GM12801 (cell line): Measurements from ENCODE around the gene SIPA1.

Experiments used
- TF ChIP-seq, protein P1 (sequence below): IDR thresholded peaks from one replicate; pipeline ENCODE4 v1.5.1; 2011; ENCODE audit warnings: control low read depth; ENCODE audit not compliant: insufficient read length; ENCODE audit errors: extremely low read depth

The SIPA1 gene

DNA sequence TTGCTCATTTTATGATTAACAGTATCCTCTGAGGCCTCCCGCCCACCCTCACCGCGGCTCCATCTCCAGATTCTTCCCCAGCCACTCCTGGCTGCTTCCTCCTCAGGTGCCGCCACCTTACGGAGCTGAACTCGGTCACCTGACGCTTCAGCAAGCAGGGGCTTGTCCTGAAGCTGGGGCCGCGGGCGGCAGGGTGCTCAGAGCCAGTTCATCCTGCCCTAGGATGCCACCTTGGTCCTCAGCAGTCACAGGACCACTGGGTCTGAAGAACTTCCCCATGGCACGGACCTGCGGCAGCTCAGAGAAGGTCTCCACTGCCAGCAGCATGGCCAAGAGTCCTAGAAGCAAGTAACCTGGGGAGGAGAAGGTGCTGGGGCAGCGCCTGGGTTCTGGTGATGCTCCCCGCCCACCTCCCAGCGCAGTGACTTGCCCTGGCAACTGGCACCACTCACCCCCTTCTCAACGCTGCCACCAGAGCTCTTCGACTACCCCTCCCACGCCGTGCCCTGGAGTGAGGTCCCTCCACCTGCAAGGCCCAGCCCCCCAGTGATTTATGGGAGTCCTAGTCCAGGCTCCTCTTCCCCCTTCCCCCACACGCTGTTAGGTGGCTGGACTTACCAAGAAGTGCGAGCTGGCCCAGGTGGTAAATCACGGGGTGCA lies 44.9 kb upstream of the SIPA1 start:
- TF ChIP-seq, protein P1, sequence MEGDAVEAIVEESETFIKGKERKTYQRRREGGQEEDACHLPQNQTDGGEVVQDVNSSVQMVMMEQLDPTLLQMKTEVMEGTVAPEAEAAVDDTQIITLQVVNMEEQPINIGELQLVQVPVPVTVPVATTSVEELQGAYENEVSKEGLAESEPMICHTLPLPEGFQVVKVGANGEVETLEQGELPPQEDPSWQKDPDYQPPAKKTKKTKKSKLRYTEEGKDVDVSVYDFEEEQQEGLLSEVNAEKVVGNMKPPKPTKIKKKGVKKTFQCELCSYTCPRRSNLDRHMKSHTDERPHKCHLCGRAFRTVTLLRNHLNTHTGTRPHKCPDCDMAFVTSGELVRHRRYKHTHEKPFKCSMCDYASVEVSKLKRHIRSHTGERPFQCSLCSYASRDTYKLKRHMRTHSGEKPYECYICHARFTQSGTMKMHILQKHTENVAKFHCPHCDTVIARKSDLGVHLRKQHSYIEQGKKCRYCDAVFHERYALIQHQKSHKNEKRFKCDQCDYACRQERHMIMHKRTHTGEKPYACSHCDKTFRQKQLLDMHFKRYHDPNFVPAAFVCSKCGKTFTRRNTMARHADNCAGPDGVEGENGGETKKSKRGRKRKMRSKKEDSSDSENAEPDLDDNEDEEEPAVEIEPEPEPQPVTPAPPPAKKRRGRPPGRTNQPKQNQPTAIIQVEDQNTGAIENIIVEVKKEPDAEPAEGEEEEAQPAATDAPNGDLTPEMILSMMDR: no peak

DNA sequence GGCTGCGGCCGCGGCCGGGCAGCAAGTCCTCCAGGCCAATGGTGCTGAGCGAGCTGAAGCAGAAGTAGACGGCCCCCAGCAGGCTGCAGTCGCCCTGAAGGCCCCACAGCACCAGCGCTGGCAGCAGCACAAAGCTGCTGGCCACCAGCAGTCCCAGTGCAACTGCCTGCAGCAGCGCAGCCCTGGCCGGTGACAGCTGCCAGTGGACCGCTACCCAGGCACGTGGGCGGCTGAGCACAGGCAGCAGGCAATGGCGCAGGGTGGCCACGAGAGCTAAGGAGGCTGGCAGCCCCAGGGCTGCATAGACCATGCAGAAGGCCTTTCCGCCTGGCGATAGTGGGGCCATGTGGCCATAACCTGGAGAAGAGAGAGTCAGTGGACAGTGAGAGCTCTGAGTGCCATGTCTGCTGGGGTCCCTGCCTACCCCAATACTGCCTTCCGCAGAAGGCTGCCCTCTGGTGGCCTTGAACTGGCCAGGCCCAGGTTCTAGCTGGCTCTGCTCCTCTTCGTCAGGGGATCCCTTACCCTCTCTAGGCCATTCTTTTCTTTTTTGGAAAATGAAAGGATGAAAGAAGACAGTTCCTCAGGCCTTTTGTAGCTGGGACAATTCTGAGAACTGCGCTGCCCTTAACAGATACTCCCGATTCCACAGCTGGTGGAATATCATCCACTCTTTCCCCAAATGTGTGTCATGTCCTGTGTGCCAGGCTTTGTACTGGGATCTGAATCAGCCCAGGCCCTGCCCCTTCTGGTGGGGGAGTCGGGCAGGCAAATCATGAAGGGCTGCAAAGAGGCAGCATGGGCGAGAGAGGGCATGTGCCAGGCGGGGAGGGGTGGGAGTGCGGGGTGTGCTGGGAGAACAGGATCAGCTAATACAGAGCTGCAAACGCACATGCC lies 44.1 kb upstream of the SIPA1 start:
- TF ChIP-seq, protein P1: no peak

DNA sequence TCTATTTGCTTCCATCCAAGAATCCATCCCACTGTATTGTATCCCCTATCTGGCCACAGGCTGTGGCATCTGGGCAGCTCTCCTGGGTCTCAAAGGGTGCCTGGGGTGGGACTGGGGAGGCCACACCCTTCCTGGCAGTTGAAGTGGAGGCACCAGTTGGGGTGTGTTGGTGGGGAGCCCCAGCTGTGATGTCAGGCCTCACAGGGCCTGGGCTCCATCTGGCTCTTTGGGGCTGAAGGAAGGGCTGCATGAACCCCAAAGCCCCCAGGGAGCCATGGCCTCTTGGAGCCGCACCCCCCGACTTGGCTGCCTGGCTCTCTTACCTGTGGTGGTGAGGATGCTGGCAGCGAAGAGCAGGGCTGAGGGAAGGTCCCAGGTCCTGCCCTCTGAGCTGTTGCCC lies 42.8 kb upstream of the SIPA1 start:
- TF ChIP-seq, protein P1: no peak

DNA sequence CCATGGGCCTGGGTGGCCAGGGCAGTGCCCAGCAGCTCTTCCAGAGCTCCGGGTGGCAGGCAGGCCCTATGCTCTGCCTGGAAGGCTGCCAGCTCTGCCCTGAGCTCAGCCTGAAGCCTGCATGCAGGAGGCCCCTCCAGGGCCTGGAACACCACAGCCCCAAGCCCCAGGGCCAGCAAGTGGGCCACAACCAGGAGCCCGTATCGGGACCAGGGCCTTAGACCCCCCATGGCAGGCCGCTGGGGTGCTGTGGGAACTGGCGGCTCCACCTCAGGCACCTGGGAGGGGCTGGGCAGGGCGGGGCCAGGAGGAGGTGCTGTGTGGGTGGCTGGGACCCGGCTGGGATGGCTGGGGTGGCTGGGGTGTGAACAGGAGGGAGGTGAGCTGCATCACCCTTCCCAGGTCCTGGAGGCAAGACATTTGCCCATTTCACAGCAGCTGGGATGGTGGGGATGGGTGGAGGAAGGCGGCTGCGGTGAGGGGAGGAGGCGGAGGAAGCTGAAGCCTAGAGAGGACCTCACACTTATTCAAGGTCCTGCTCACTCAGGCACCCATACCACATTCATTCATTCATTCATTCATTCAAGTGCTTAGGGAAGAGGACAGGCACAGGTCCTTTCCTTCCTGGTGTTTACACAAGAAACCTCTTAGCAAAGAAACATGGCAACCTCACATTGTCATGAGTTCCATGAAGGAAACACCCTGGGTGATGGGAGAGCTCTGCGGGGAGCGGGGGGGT lies 42.2 kb upstream of the SIPA1 start, which contains the start of gene KCNK7:
TSS of gene KCNK7 (minus strand) at position 258 of the 739 bp plus-strand sequence. CDS start at position 230, 28 bp downstream.
- TF ChIP-seq, protein P1: no peak

DNA sequence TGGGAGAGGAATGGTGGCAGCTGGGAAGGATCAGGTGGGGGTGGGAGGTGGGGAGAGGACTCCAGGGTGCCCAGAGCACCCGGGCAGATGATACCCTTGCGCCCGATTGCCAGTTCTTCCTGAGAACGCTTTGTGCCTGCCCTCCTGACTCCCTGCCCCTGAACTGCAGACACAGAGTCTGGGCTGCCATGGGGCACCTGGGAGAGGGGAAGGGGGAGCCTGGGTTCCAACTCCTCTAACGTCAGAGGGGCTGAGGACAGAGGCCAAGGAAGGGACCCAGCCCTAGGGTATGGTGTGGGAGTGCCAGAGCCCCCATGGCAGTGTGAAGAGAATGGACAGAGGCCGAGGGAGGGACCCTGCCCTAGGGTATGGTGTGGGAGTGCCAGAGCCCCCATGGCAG lies 41.4 kb upstream of the SIPA1 start:
- TF ChIP-seq, protein P1: no peak

DNA sequence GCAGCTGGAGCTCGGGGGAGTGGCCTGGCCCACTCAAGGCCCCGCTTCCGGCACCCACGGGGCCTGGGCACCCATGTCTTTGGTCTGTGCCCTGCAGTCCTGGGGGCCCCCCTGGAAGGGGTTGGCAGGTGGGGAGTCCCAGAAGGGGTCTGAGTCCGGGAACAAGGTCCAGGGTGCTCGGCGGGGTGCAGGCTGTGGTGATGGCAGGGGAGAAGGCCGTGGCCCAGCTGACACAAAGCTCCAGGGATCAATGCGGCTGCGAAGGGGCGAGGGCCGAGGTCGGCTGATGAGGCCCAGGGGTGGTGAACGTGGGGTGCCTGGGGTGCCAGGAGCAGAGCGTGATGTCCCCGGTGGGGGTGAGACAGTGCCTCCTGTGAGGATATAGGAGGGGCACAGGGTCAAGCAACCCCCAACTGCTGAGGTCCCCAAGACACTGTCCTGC lies 39.6 kb upstream of the SIPA1 start:
- TF ChIP-seq, protein P1: no peak

DNA sequence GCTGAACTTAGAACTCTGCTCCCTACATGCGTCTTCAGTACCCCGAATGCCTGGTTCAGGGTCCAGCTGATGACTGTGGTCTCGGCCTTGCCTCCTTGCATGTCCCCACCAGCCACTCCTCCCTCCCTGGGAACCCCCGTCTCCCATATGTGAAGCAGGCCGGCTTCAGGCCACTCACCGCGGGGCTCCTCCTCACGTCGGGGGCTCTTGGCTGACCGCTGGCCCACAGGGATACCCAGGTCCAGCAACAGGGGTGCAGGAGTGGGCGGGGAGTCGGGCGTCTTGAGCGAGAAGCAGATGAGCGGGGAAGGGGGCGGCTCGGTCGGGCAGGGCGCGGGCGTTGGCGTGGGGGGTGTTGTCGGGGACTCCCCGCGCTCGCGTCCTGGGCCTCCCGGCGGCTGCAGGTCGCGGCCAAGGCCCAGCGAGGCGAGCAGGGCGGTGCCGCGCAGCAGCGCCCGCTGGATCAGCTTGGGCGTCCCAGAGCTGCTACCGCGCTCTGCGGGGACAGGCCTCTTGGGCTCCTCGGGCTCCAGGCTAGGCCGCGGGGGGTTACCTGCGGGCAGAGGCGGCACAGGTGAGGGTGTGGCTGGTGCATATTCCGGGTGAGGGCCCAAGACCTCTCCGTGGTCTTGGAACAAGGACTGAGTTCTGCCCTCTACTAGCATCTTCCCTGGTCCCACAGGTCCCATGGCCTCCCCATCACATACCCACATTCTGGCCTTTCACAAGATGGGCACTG lies 38.5 kb upstream of the SIPA1 start:
- TF ChIP-seq, protein P1: no peak
